Peyer's patch (tissue), 4 donors: ENCODE measurements around the gene ZNF804B. TPM values are rescaled to one million over a fixed set of nuclear protein-coding genes. Genes with fewer than 3 reads are reported as not detected.

Experiments
- DNase-seq, 3 donors: peaks; one replicate each; pipeline ENCODE4 v3.0.0-alpha.2; 2017 to 2019
- H3K27ac ChIP-seq, 4 donors: fragments of 200-600 bp; sonication (generic); one replicate each; pipeline ENCODE4 v1.5.1; 2016 to 2019
- H3K27me3 ChIP-seq, 2 donors: fragments of 200-600 bp; sonication (generic); one replicate each; pipeline ENCODE4 v1.5.1; 2019
- H3K36me3 ChIP-seq, 3 donors: fragments of 200-600 bp; sonication (generic); one replicate each; pipeline ENCODE4 v1.5.1; 2016 to 2019
- H3K4me1 ChIP-seq, 4 donors: fragments of 200-600 bp; sonication (generic); one replicate each; pipeline ENCODE4 v1.5.1; 2016 to 2019
- H3K4me3 ChIP-seq, 4 donors: fragments of 200-600 bp; sonication (generic); 1 replicate in 3 of 4; 2 replicates in 1 of 4; pipeline ENCODE4 v1.5.1; 2016 to 2019; ENCODE audit warnings: mild to moderate bottlenecking in 1 of 4
- H3K9me3 ChIP-seq, 4 donors: fragments of 200-600 bp; sonication (generic); one replicate each; pipeline ENCODE4 v1.5.1; 2016 to 2019; ENCODE audit warnings: mild to moderate bottlenecking in 1 of 4
- POLR2A ChIP-seq, 2 donors: fragments of 450-650 bp; IDR thresholded peaks; one replicate each; pipeline ENCODE4 v1.5.1; 2017; ENCODE audit warnings: antibody characterized with exemption in 2 of 2, mild to moderate bottlenecking in 2 of 2, moderate library complexity in 2 of 2
- total RNA-seq, 4 donors: library from RNA; depleted of rRNA; stranded (reverse); fragments of >200 nt; gene quantifications; one replicate each; pipeline ENCODE4 v1.1.0, GENCODE V29; 2016
- TF ChIP-seq, protein P1 (sequence below), 6 experiments: fragments of 450-650 bp in 4 of 6; fragments of 200-600 bp in 2 of 6; sonication (generic) in 1 of 6; IDR thresholded peaks; one replicate each; pipeline ENCODE4 v1.5.1; 2017 to 2019; ENCODE audit warnings: antibody characterized with exemption in 6 of 6, mild to moderate bottlenecking in 3 of 6, moderate library complexity in 1 of 6

Gene ZNF804B
- total RNA-seq, 4 donors from 2014 or later: not detected

DNA sequence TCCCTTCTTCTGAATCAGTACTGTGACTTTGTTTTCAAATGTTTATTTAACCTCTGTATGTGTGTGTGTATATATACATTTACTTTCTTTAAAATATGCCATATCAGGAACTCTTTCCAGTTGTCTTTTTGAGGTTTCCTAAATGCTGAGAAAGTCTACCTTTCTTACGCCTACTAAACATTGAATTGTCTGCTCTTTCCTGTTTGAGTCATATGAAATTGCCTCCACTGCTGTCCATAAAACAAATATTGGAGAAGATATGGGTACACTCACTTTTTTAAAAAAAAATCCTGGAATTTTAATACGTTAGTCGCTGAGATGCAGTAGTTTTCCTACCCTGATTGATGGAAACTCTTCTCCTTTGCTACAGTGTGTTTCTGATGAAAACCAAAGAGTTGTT is 334.8 kb downstream of the ZNF804B start:
- DNase-seq: no peak
- no peak overlapping the region for H3K27ac ChIP-seq
- TF ChIP-seq, protein P1, sequence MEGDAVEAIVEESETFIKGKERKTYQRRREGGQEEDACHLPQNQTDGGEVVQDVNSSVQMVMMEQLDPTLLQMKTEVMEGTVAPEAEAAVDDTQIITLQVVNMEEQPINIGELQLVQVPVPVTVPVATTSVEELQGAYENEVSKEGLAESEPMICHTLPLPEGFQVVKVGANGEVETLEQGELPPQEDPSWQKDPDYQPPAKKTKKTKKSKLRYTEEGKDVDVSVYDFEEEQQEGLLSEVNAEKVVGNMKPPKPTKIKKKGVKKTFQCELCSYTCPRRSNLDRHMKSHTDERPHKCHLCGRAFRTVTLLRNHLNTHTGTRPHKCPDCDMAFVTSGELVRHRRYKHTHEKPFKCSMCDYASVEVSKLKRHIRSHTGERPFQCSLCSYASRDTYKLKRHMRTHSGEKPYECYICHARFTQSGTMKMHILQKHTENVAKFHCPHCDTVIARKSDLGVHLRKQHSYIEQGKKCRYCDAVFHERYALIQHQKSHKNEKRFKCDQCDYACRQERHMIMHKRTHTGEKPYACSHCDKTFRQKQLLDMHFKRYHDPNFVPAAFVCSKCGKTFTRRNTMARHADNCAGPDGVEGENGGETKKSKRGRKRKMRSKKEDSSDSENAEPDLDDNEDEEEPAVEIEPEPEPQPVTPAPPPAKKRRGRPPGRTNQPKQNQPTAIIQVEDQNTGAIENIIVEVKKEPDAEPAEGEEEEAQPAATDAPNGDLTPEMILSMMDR (IDR thresholded peaks at IDR 0.05): no peak
- TF ChIP-seq POLR2A (IDR thresholded peaks at IDR 0.05): no peak
- H3K4me1 ChIP-seq: no peaks in the 10 kb centered on the region
- H3K36me3 ChIP-seq: no peaks in the 10 kb centered on the region
- H3K9me3 ChIP-seq: no peaks in the 10 kb centered on the region
- H3K27me3 ChIP-seq: no peaks in the 10 kb centered on the region
- no peak overlapping the region for H3K4me3 ChIP-seq

DNA sequence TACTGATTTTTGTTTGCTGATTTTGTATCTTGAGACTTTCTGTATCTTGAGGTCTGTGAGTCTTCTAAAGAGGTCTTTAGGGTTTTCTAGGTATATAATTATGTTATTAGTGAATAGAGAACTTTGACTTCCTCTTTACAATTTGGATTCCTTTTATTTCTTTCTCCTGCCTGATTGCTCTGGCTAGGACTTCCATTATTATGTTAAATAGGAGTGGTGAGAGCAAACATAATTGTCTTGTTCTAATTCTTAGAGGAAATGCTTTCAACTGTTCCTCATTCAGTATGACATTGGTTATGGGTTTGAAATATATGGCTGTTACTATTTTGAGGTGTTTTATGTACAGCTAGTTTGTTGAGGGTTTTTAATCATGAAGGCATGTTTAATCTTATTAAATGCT is 344.1 kb downstream of the ZNF804B start:
- Histone ChIP-seq H3K27ac (no peak overlapping the region), H3K4me3 (no peak overlapping the region), H3K36me3 (no peaks in the 10 kb centered on the region), H3K4me1 (no peaks in the 10 kb centered on the region), H3K27me3 (no peaks in the 10 kb centered on the region), H3K9me3 (no peaks in the 10 kb centered on the region)
- no peak for DNase-seq
- no peak for TF ChIP-seq POLR2A (IDR thresholded peaks at IDR 0.05)
- TF ChIP-seq, protein P1 (IDR thresholded peaks at IDR 0.05): no peak

DNA sequence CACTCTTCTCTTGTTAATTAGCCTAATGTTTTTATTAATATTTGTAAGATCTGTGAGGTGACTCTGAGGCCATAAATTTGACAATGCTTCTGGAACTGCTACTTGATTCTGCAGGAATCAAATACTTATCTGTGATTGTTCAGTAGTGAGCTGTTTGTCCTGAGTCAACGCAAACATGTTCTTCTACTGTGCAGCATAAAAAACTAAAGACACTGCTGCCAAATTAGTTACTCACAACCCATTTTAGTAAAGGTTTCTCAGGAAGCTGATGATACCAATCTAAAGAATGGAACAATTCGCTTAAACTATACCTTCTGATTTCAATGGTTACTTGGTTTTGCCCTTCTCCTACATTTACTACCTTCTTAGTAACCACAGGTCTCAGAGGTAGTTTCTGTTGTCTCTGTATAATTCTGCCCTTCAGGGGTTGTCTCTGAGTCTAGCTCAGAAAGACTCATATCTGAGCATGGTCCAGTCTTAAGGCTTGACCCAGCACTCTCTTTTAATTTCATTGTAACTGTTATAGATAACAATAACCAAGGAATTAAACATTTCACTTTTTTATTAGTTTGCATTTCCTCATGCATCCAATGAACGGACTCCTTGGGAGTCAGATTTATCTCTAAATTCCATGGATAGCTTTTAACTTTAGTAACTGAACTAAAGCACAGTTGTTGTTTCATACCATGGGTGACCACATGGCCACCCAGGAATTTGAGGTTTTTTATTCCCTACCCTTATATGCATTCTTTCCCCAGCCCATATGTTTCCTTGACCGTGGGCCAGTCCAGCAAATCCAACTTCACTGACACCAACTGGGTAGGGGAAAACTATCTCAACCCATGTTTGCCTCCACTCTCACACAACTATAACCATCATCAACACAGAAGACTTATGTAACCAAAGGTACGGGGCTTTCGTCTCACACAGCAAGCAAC is 345.5 kb downstream of the ZNF804B start:
- Histone ChIP-seq H3K4me1 (no peaks in the 10 kb centered on the region), H3K9me3 (no peaks in the 10 kb centered on the region), H3K36me3 (no peaks in the 10 kb centered on the region), H3K27ac (no peak overlapping the region), H3K4me3 (no peak overlapping the region), H3K27me3 (no peaks in the 10 kb centered on the region)
- no peak for TF ChIP-seq POLR2A (IDR thresholded peaks at IDR 0.05)
- TF ChIP-seq, protein P1 (IDR thresholded peaks at IDR 0.05): no peak
- DNase-seq: no peak

DNA sequence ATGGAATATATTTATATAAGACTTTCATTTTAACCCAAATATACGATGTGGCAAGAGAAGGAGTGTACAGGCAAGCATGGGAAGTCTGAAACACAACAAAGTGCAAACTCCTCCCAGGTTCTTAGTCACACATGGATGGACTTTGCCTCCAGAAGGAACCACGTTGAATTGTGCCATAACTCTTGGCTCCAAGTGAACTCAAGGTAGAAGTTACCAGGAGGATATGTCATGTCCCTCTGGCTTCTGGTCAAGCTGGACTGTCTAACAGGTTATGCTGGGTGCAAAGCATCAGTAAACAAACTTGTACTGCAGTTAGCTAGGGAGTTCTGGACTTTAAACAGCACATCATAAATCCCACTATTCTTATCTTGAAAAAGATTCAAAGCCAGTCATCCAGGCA is 364.4 kb downstream of the ZNF804B start:
- DNase-seq: no peak
- H3K9me3 ChIP-seq: no peaks in the 10 kb centered on the region
- H3K4me3 ChIP-seq: no peak overlapping the region
- TF ChIP-seq, protein P1 (IDR thresholded peaks at IDR 0.05): no peak
- no peak for TF ChIP-seq POLR2A (IDR thresholded peaks at IDR 0.05)
- no peaks in the 10 kb centered on the region for H3K36me3 ChIP-seq
- no peak overlapping the region for H3K27ac ChIP-seq
- no peaks in the 10 kb centered on the region for H3K4me1 ChIP-seq
- H3K27me3 ChIP-seq: no peaks in the 10 kb centered on the region

DNA sequence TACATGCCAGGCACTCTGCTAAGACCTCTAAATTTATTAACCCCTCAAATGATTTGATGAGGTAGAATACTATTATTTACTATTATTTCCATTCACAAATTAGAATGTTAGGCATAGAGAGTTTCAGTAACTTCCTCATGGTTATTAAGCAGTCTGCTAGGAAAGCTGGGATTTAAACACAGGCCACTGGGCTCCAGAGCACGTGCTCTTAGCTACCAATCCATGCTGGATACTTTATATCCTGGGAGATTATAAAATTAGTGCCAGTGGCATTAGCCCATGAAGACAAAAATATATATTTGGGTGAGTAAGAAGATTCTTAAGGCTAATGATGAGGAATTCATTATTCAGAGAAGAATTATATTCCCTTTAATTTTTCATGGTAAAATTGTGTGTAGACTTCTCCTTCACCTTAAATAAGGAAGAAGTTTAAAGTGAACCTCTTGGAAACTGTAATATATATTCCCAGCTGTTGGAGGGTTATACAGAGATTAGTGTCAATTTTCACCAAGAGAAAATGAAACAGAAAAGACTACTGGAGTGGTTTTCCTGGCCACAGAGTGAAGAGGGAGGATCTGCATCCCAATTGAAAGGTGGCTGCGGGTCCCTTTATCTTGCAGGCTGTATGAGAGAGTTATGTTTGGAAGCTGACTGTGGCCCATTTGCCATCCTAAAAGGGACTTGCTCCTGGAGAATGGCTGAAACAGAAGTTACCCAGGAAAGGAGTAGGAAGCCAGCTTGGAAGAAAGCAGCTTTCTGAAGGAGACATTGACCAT is 370.3 kb downstream of the ZNF804B start:
- H3K9me3 ChIP-seq: no peaks in the 10 kb centered on the region
- H3K27ac ChIP-seq: no peak overlapping the region
- H3K36me3 ChIP-seq: no peaks in the 10 kb centered on the region
- DNase-seq: no peak
- H3K4me1 ChIP-seq: no peaks in the 10 kb centered on the region
- H3K27me3 ChIP-seq: no peaks in the 10 kb centered on the region
- no peak for TF ChIP-seq POLR2A (IDR thresholded peaks at IDR 0.05)
- TF ChIP-seq, protein P1 (IDR thresholded peaks at IDR 0.05): no peak
- no peak overlapping the region for H3K4me3 ChIP-seq
